Measurements from ENCODE around the gene SORCS2.

GRCh38 chr4:7333801-7334421 lies 141.6 kb downstream of the SORCS2 start:
- TF ChIP-seq ZNF398 (tag by site-specific recombination; IDR thresholded peaks at IDR 0.05) (no peak), HOXC10 (CRISPR knock-in tag; IDR thresholded peaks at IDR 0.05) (no peak), GLI4 (tag by site-specific recombination; IDR thresholded peaks at IDR 0.05) (no peak), ZNF274 (IDR thresholded peaks at IDR 0.05; ENCODE audit: low read length) (no peak), ZNF274 (tag by site-specific recombination; IDR thresholded peaks at IDR 0.05; ENCODE audit: borderline replicate concordance) (no peak), KLF16 (tag by site-specific recombination; IDR thresholded peaks at IDR 0.05) (no peak), ZNF433 (tag by site-specific recombination; IDR thresholded peaks at IDR 0.05; ENCODE audit: low read depth) (no peak), ZNF792 (tag by site-specific recombination; IDR thresholded peaks at IDR 0.05) (no peak), KLF1 (tag by site-specific recombination; IDR thresholded peaks at IDR 0.05) (no peak), ZNF623 (tag by site-specific recombination; IDR thresholded peaks at IDR 0.05) (no peak), MZF1 (tag by site-specific recombination; IDR thresholded peaks at IDR 0.05; ENCODE audit: borderline replicate concordance) (no peak)
- TF ChIP-seq, protein P1, sequence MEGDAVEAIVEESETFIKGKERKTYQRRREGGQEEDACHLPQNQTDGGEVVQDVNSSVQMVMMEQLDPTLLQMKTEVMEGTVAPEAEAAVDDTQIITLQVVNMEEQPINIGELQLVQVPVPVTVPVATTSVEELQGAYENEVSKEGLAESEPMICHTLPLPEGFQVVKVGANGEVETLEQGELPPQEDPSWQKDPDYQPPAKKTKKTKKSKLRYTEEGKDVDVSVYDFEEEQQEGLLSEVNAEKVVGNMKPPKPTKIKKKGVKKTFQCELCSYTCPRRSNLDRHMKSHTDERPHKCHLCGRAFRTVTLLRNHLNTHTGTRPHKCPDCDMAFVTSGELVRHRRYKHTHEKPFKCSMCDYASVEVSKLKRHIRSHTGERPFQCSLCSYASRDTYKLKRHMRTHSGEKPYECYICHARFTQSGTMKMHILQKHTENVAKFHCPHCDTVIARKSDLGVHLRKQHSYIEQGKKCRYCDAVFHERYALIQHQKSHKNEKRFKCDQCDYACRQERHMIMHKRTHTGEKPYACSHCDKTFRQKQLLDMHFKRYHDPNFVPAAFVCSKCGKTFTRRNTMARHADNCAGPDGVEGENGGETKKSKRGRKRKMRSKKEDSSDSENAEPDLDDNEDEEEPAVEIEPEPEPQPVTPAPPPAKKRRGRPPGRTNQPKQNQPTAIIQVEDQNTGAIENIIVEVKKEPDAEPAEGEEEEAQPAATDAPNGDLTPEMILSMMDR (tag by site-specific recombination; IDR thresholded peaks at IDR 0.05), result no peak
- TF ChIP-seq, protein P2, sequence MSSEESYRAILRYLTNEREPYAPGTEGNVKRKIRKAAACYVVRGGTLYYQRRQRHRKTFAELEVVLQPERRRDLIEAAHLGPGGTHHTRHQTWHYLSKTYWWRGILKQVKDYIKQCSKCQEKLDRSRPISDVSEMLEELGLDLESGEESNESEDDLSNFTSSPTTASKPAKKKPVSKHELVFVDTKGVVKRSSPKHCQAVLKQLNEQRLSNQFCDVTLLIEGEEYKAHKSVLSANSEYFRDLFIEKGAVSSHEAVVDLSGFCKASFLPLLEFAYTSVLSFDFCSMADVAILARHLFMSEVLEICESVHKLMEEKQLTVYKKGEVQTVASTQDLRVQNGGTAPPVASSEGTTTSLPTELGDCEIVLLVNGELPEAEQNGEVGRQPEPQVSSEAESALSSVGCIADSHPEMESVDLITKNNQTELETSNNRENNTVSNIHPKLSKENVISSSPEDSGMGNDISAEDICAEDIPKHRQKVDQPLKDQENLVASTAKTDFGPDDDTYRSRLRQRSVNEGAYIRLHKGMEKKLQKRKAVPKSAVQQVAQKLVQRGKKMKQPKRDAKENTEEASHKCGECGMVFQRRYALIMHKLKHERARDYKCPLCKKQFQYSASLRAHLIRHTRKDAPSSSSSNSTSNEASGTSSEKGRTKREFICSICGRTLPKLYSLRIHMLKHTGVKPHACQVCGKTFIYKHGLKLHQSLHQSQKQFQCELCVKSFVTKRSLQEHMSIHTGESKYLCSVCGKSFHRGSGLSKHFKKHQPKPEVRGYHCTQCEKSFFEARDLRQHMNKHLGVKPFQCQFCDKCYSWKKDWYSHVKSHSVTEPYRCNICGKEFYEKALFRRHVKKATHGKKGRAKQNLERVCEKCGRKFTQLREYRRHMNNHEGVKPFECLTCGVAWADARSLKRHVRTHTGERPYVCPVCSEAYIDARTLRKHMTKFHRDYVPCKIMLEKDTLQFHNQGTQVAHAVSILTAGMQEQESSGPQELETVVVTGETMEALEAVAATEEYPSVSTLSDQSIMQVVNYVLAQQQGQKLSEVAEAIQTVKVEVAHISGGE (tag by site-specific recombination; conservative IDR thresholded peaks at IDR 0.05; ENCODE audit: low read depth), result no peak
- TF ChIP-seq, protein P3, sequence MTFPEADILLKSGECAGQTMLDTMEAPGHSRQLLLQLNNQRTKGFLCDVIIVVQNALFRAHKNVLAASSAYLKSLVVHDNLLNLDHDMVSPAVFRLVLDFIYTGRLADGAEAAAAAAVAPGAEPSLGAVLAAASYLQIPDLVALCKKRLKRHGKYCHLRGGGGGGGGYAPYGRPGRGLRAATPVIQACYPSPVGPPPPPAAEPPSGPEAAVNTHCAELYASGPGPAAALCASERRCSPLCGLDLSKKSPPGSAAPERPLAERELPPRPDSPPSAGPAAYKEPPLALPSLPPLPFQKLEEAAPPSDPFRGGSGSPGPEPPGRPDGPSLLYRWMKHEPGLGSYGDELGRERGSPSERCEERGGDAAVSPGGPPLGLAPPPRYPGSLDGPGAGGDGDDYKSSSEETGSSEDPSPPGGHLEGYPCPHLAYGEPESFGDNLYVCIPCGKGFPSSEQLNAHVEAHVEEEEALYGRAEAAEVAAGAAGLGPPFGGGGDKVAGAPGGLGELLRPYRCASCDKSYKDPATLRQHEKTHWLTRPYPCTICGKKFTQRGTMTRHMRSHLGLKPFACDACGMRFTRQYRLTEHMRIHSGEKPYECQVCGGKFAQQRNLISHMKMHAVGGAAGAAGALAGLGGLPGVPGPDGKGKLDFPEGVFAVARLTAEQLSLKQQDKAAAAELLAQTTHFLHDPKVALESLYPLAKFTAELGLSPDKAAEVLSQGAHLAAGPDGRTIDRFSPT (tag by site-specific recombination; IDR thresholded peaks at IDR 0.05), result no peak

Data from HEK293 (cell line).